GM12878 (cell line): Measurements from ENCODE around the gene MATN1.

Experiments
- YY1 ChIP-seq: IDR thresholded peaks from 2 replicates; pipeline ENCODE4 v1.6.1; 2011; ENCODE audit warnings: low read depth, mild to moderate bottlenecking, low read length
- TF ChIP-seq, protein P1 (sequence below): fragments of 450-650 bp; formaldehyde crosslinking; IDR thresholded peaks from 2 replicates; pipeline ENCODE4 v1.4.0; 2020; ENCODE audit warnings: mild to moderate bottlenecking, moderate library complexity

DNA sequence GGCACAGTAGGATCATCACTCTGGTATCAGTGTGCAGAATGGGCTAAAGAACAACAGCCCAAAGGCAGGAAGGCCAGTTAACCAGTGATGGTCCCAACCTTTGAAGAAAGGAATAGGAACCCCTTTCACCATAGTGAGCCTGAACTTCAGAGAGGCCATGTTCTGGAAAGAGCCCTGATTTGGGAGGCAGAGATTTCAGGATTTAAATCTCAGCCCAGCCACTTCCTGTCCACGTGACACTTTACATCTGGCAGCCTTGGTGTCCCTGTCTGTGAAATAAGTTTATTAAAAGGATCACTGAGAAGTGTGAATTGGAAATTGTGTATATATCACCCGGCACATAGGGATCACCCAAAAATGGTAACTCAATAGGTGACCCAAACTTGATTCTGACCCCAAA lies 13.0 kb downstream of the MATN1 start:
- TF ChIP-seq YY1 = no peak
- TF ChIP-seq, protein P1, sequence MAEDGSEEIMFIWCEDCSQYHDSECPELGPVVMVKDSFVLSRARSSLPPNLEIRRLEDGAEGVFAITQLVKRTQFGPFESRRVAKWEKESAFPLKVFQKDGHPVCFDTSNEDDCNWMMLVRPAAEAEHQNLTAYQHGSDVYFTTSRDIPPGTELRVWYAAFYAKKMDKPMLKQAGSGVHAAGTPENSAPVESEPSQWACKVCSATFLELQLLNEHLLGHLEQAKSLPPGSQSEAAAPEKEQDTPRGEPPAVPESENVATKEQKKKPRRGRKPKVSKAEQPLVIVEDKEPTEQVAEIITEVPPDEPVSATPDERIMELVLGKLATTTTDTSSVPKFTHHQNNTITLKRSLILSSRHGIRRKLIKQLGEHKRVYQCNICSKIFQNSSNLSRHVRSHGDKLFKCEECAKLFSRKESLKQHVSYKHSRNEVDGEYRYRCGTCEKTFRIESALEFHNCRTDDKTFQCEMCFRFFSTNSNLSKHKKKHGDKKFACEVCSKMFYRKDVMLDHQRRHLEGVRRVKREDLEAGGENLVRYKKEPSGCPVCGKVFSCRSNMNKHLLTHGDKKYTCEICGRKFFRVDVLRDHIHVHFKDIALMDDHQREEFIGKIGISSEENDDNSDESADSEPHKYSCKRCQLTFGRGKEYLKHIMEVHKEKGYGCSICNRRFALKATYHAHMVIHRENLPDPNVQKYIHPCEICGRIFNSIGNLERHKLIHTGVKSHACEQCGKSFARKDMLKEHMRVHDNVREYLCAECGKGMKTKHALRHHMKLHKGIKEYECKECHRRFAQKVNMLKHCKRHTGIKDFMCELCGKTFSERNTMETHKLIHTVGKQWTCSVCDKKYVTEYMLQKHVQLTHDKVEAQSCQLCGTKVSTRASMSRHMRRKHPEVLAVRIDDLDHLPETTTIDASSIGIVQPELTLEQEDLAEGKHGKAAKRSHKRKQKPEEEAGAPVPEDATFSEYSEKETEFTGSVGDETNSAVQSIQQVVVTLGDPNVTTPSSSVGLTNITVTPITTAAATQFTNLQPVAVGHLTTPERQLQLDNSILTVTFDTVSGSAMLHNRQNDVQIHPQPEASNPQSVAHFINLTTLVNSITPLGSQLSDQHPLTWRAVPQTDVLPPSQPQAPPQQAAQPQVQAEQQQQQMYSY (CRISPR knock-in tag) = no peak
